DMS 273 (cell line): ENCODE data around the gene FGF18.
"Not testable (repeated sequence)": the region's sequence is repeated elsewhere in the genome, so short reads cannot be mapped to it uniquely, and the experiment has no call there.

Experiments
- DNase-seq: peaks from one replicate; lab custom pipeline; 2025; ENCODE audit not compliant: unreplicated experiment; lab: John Stamatoyannopoulos, UW

The FGF18 gene

GRCh38 chr5:171418982-171419687 is at the start of gene FGF18:
TSS of gene FGF18 (plus strand) at chr5:171419647. CDS start at chr5:171420200, 553 bp downstream.
- DNase-seq, result peak; percentile 87

DNA sequence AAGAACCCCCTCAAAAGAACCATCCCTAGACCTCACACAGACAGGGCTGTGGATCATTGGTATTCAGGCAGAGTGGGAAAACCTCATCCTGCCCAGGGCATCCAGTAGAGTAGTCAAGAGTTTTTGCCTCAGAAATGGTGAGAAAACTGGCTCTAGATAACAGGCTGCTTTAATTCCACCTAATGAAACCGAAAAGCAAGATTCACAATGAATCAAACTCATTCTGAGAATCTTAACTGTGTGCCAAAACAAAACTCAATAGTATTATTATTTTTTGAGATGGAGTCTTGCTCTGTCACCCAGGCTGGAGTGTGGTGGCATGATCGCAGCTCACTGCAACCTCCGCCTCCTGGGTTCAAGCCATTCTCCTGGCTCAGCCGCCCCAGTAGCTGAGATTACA is 49.5 kb upstream of the FGF18 start:
- DNase-seq, result no peak

DNA sequence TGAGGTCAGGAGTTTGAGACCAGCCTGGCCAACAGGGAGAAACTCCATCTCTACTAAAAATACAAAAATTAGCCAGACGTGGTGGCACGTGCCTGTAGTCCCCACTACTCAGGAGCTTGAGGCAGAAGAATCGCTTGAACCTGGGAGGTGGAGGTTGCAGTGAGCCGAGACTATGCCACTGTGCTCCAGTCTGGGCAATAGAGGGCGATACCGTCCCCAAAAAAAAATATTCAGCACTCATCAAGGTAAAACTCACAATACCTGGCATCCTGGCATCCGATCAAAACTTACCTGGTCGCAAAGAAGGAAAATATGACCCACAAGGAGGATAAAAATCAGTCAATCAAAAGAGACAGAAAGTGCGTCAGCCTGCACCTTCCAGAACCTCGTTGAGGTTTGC is 48.6 kb upstream of the FGF18 start:
- peak; percentile 21 for DNase-seq

DNA sequence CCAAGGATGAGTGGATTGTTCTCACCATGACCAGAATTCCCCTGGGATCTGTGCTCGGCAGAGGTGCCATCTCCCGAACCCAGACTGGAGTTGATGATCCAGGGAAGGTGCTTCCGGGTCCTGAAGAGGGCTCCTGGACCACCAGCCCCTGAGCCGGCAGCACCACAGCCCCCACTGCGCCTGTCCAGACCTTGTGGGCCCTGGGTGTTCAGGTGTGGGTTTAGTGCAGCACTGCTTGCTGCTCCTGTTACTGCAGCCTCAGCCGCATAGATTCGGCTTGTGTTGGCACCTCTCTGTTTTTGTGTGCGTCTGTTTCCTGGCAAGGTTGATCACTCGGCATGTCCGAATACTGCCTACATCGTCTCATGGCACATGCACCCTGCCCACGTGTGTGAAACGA is 48.1 kb upstream of the FGF18 start:
- DNase-seq, result no peak

DNA sequence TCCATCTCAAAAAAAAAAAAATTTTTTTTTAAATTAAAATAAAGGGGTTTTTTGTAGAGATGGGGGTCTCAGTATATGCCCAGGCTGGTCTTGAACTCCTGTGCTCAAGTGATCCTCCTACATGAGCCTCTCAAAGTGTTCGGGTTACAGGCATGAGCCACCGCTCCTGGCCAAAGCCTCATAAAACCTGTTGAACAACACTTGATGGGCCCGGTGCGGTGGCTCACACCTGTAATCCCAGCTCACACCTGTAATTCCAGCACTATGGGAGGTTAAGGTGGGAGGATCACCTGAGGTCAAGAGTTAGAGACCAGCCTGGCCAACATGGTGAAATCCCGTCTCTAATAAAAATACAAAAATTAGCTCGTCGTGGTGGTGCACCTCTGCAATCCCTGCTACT is 39.5 kb upstream of the FGF18 start:
- no peak for DNase-seq

- DNase-seq, result not testable (repeated sequence)
Observed at GRCh38 chr5:171384416-171384815, 35.0 kb upstream of the FGF18 start.

GRCh38 chr5:171384999-171385398 is 34.4 kb upstream of the FGF18 start:
- not testable (repeated sequence) for DNase-seq

- no peak for DNase-seq
Observed at GRCh38 chr5:171386006-171386671, 33.3 kb upstream of the FGF18 start.

DNA sequence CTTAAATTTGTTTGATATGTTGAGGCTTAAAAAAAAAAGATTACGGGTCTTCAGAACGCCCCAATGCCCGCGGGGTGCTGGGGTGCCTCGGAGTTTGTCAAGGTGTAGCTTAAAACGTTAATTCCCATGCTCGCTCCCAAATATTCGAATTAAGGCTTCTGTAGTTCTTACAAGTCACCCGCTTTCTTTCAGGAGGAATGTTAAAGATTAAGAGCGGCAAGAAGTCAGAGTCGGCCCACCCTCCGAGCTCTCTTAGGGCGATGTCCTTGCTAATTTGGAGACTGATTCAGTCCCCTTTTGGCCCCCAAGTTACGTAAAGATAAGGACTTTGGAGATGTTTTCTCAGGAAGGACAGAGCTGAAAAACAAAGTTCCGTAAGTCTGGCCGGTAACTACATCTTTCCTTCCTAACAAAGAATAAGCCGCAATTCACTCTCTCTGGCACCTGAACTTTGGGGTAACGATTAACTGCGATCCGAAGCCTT is 32.5 kb upstream of the FGF18 start:
- DNase-seq, result peak; percentile 73

- peak; percentile 100 for DNase-seq
Observed at GRCh38 chr5:171387345-171387969, 32.0 kb upstream of the FGF18 start, which contains the start of gene NPM1. TSS of gene NPM1 (plus strand) at chr5:171387849. CDS start at chr5:171387949, 100 bp downstream.

- DNase-seq, result peak; percentile 90
Observed at GRCh38 chr5:171387970-171388815, 31.3 kb upstream of the FGF18 start.

- DNase-seq, result peak; percentile 70
Observed at GRCh38 chr5:171388816-171389168, 30.7 kb upstream of the FGF18 start.

DNA sequence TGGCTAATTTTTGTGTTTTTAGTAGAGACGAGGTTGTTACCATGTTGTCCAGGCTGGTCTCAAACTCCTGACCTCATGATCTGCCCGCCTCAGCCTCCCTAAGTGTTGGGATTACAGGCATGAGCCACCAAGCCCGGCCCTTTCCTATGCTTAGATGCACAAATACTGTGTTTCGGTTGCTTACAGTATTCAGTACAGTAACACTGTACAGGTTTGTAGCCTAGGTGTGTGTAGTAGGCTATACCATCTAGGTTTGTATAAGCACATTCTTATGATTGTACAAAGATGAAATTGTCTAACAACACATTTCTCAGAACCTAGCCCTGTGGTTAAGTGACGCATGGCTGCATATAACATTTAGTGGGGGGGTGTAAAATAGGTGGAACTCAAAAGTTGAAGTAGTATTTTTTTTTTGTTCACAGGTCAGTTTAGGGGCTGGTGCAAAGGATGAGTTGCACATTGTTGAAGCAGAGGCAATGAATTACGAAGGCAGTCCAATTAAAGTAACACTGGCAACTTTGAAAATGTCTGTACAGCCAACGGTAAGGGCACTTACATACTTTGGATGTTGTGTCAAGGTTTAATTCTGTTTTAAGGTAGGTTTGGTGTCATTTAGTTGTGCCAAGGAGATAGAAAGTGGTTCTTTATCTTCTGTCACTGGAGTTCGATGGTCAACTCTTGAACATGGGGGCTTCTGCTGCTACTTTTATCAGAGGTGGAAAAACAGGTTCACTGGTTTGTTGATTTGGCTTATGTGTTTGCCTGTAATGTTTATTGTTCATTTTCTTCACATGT is 28.4 kb upstream of the FGF18 start:
- no peak for DNase-seq

GRCh38 chr5:171391996-171392577 is 27.4 kb upstream of the FGF18 start:
- DNase-seq, result peak; percentile 42

DNA sequence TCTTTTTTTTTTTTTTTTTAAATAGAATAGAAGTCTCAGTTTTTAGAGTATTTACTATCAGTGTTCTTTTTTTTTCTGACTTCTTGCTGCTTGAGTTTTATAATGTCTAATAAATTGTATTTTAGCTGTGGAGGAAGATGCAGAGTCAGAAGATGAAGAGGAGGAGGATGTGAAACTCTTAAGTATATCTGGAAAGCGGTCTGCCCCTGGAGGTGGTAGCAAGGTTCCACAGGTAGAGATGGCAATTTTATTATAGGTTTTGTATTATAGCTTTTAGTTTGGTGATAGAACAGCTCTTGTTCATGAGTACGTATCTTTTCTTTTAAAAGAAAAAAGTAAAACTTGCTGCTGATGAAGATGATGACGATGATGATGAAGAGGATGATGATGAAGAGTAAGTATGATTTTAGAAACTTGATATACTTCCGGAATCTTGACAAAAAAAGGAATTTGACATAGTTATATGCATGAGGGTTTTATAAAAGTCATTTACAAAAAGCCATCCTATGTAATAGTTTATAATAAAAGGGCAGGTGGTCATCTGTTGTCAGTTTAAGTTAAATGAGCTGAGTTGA is 26.8 kb upstream of the FGF18 start:
- no peak for DNase-seq

- no peak for DNase-seq
Observed at GRCh38 chr5:171395042-171395441, 24.4 kb upstream of the FGF18 start.

DNA sequence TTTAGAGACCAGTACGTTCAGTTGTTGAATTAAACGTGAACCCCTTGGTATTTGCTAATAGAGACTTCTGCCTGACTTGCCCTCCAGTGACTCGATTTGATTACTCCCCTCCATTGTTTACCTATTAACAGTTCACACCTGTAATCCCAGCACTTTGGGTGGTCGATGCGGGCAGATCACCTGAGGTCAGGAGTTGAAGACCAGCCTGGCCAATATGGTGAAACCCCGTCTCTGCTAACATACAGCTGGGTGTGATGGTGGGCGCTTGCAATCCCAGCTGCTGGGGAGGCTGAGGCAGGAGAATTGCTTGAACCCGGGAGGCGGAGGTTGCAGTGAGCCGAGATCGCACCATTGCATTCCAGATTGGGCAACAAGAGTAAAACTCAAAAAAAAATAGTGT is 22.9 kb upstream of the FGF18 start:
- not testable (repeated sequence) for DNase-seq

DNA sequence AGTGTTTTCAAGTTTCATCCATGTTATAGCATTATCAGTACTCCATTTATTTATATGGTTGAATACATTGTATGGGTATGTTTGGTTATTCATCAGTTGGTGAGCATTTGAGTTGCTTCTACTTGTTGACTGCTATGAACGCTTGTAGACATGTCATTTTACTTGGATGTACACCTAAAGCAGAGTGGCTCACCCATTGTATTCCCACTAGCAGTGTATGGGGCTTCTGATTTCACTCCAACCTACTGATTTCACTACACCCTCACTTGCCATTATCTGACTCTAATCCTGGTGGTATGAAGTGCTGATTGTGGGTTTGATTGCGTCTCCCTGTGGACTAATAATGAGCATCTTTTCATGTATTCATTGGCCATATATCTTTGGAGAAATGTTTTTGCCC is 22.3 kb upstream of the FGF18 start:
- DNase-seq, result no peak

- no peak for DNase-seq
Observed at GRCh38 chr5:171397599-171397998, 21.8 kb upstream of the FGF18 start.

DNA sequence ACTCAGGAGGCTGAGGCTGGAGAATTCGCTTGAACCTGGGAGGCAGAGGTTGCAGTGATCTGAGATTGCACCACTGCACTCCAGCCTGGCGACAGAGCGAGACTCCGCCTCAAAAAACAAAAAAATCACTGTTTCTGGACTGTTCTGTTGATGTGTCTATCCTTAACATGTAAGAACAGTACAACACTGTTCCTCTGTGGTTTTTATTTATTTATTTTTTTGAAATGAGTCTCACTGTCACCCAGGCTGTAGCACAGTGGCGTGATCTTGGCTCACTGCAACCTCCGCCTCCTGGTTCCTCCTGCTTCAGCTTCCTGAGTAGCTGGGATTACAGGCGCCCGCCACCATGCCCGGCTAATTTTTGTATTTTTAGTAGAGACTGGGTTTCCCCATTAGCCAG is 20.8 kb upstream of the FGF18 start:
- peak; percentile 26 for DNase-seq
